Cardiac septum (tissue), 1 donor: Measurements from ENCODE around the gene HAND1. TPM values are rescaled to one million over a fixed set of nuclear protein-coding genes. Genes with fewer than 3 reads are reported as not detected.

Source experiments
- DNase-seq: peaks from one replicate; pipeline ENCODE4 v3.0.0-alpha.2; 2020; ENCODE audit warnings: low spot score
- intact Hi-C: fragments of 100-400 bp; cut with DNase I; formaldehyde crosslinking; loops from one replicate; pipeline ENCODE4 v1.14.0; 2022
- total RNA-seq: library from RNA; stranded (reverse); fragmentation: NEBNext Ultra II Directional; extraction: Animal tissue kit (Norgen Biotek cat#: 25700); gene quantifications from one replicate; pipeline ENCODE4 v1.2.1, GENCODE V29; 2021
- donor health status: DM: no; HTN: no; CAD: no.

HAND1 gene
- total RNA-seq, 1 donor from 2014 or later, result 18.3 TPM

- no peak for DNase-seq
- intact Hi-C loops, result no loop called here
These were observed 30.1 kb upstream of the HAND1 start for GRCh38 chr5:154508114-154508513.

GRCh38 chr5:154506716-154507080 is 28.7 kb upstream of the HAND1 start:
- intact Hi-C loops, result no loop called here

GRCh38 chr5:154506049-154506715 is 28.2 kb upstream of the HAND1 start:
- no peak for DNase-seq
- intact Hi-C loops, result no loop called here

More at GRCh38 chr5:154506716-154507080, 28.7 kb upstream of the HAND1 start:
- no peak for DNase-seq

- intact Hi-C loops, result no loop called here
These were observed 27.5 kb upstream of the HAND1 start for GRCh38 chr5:154505567-154505966.

GRCh38 chr5:154503698-154504039 is 25.6 kb upstream of the HAND1 start:
- intact Hi-C loops, result no loop called here
- DNase-seq, result no peak

More at GRCh38 chr5:154505567-154505966, 27.5 kb upstream of the HAND1 start:
- no peak for DNase-seq

- intact Hi-C loops, result no loop called here
- DNase-seq, result no peak
These were observed 24.2 kb upstream of the HAND1 start for GRCh38 chr5:154502180-154502579.

- intact Hi-C loops, result no loop called here
These were observed 23.5 kb upstream of the HAND1 start for GRCh38 chr5:154501566-154501965.

GRCh38 chr5:154498994-154499393 is 21.0 kb upstream of the HAND1 start:
- intact Hi-C loops, result no loop called here
- peak; percentile 43 for DNase-seq

More at GRCh38 chr5:154501566-154501965, 23.5 kb upstream of the HAND1 start:
- DNase-seq, result no peak

- peak; percentile 10 for DNase-seq
- intact Hi-C loops, result no loop called here
These were observed 20.6 kb upstream of the HAND1 start for GRCh38 chr5:154498591-154498990.

GRCh38 chr5:154494036-154494435 is 16.0 kb upstream of the HAND1 start:
- no peak for DNase-seq
- intact Hi-C loops, result no loop called here

GRCh38 chr5:154493274-154493673 is 15.2 kb upstream of the HAND1 start:
- no peak for DNase-seq
- intact Hi-C loops, result no loop called here

GRCh38 chr5:154491941-154492340 is 13.9 kb upstream of the HAND1 start:
- intact Hi-C loops, result no loop called here
- DNase-seq, result no peak

GRCh38 chr5:154487541-154487940 is 9.5 kb upstream of the HAND1 start:
- DNase-seq, result no peak
- intact Hi-C loops, result no loop called here

GRCh38 chr5:154486427-154486866 is 8.4 kb upstream of the HAND1 start:
- no peak for DNase-seq
- intact Hi-C loops, result no loop called here

GRCh38 chr5:154485850-154486426 is 7.9 kb upstream of the HAND1 start:
- intact Hi-C loops, result no loop called here
- no peak for DNase-seq

GRCh38 chr5:154485096-154485491 is 7.1 kb upstream of the HAND1 start:
- intact Hi-C loops, result no loop called here
- DNase-seq, result no peak

- intact Hi-C loops, result no loop called here
- DNase-seq, result no peak
These were observed 6.5 kb upstream of the HAND1 start for GRCh38 chr5:154484393-154485095.

- intact Hi-C loops, result no loop called here
- no peak for DNase-seq
These were observed 5.8 kb upstream of the HAND1 start for GRCh38 chr5:154483654-154484392.

- intact Hi-C loops, result no loop called here
- no peak for DNase-seq
These were observed 4.8 kb upstream of the HAND1 start for GRCh38 chr5:154482528-154483449.
